T follicular helper cell (primary cell): Measurements from ENCODE around the gene CENPC.

ENCODE experiments used
- DNase-seq: peaks from one replicate; pipeline ENCODE4 v3.0.0-alpha.2; 2020; ENCODE audit warnings: low read depth
- total RNA-seq, 2 experiments: gene quantifications; one replicate each; lab custom pipeline; 2026; lab: John Stamatoyannopoulos, UW

Gene CENPC, protein sequence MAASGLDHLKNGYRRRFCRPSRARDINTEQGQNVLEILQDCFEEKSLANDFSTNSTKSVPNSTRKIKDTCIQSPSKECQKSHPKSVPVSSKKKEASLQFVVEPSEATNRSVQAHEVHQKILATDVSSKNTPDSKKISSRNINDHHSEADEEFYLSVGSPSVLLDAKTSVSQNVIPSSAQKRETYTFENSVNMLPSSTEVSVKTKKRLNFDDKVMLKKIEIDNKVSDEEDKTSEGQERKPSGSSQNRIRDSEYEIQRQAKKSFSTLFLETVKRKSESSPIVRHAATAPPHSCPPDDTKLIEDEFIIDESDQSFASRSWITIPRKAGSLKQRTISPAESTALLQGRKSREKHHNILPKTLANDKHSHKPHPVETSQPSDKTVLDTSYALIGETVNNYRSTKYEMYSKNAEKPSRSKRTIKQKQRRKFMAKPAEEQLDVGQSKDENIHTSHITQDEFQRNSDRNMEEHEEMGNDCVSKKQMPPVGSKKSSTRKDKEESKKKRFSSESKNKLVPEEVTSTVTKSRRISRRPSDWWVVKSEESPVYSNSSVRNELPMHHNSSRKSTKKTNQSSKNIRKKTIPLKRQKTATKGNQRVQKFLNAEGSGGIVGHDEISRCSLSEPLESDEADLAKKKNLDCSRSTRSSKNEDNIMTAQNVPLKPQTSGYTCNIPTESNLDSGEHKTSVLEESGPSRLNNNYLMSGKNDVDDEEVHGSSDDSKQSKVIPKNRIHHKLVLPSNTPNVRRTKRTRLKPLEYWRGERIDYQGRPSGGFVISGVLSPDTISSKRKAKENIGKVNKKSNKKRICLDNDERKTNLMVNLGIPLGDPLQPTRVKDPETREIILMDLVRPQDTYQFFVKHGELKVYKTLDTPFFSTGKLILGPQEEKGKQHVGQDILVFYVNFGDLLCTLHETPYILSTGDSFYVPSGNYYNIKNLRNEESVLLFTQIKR
- 58.2 to 116 reads per million in 2 experiments for total RNA-seq

DNA sequence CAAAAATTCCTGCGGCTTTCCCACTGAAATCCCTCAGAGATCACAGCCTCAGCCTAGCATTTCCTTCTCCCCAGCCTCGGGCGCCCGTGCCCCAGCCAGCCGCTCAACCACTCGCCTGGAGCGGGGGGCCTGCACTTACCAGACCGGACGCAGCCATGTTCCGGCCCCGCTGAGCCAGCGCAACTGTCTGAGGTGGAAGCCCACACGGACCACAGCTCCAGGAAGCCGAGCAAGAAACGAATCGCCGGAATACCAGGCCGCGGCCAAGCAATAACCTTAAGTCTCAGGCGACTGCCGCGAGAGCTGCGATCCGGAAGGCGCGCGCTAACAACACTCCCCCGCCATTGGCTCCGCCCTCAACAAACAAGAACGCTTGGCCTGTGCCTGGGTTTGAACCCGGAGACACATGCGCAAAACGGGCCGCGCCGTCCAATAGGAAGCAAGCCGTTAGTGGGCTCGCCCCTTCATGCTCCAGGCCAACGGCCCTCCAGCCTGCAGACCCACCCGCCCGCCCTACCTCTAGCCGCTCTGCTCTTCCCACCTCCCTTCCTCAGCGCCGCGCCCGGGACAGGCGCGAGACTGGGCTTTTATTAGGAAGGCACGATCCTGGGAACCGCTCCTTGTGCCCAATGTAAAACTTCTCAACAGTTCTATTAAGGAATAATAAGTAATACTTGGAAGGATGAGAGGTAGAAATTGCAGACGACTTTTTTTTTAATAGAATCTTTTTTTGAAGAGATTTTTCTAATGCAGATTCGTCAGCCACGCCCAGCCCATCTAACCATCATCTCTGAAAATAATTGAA lies at the start of gene CENPC:
CENPC (minus strand) TSS at position 305 of the 805 bp plus-strand sequence; CDS start at position 157, 148 bp downstream.
- DNase-seq = peak; percentile 80

GRCh38 chr4:67593741-67594175 lies 48.5 kb upstream of the CENPC start:
- no peak for DNase-seq

DNA sequence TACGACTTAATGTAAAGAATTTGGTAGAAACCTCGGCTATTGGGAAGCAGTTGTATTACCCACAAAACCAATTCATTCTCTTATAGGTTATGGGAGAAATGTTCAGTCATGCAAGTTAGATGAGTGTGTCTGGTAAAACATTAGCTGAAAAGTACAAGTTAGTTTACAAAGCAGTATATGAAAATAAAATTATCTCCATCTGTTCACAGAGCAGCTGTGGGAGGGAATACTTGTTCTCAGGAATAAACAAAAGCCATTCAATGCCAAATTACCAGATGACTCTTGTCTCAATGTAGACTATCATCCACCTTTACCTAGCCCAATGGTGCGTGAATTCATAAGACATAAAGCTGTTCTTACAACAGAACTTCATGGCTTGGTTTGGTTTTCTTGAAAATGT lies 41.9 kb upstream of the CENPC start:
- no peak for DNase-seq

DNA sequence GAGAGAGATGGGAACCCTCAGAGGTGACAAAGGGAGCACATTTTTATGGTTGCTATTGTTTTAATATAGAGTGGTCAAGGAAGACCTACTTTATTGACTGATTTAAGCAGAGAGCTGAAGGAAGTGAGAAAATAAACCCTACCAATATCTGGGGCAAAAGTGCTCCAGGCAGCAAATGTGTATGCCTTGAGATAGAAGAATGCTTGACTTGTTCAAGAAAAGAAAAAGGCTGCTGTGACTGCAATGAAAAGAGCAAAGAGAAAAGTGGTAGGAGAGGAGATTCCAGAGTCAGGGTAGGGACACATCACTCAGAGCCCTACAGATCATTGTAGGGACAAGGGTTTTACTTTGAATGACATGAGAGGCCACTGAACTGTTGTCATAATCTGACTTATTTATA lies 39.2 kb upstream of the CENPC start:
- no peak for DNase-seq

- DNase-seq = no peak
These were observed 36.6 kb upstream of the CENPC start for GRCh38 chr4:67581913-67582312.

DNA sequence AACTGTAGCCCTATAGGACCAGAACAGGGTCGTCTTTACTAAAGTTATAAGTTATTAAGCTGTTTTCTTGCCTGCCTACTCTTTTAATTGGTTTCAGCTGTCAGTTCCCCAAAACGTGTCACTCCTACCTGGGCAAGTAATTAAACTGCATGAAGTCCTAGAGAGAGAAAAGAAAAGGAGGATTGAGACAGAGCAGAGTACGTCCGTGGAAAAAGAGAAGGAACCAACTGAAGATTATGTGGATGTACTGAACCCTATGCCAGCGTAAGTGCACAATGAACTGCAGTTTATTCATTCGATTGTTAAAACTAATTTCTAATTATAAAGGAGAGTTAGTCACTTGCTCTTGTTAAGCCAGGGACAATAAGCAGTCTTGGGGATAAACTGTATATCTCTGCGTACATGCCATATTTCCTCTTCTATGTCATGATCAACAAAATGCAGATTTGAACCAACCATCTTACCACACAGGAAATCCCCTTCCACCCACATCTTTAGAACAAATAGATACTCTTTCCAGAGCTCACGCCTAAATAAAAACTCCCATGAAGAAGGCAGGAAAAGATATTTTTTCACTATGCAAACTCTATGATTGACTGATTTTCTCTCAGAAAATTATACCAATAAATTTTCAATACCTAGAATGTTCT lies 36.0 kb upstream of the CENPC start:
- no peak for DNase-seq

DNA sequence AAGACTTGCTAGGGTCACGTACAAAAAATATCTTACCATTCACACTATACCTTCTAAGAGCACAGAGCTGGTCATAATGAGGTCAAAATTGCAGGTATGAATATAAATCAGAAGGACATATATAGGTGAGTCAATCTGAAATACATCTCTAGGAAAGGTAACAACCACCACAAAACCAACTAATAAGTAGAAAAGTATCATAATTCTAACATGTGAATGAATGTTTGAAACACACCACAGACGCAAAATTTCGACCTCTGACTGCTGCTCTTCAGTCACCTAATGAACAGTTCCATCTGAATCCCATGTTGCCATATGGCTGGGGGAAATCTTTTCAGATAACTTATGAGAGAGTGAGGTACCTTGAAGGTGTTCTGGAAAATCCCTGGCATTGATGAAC lies 35.3 kb upstream of the CENPC start:
- DNase-seq = no peak

- no peak for DNase-seq
These were observed 31.2 kb upstream of the CENPC start for GRCh38 chr4:67576538-67576937.

- DNase-seq = no peak
These were observed 30.8 kb upstream of the CENPC start for GRCh38 chr4:67576059-67576466.

DNA sequence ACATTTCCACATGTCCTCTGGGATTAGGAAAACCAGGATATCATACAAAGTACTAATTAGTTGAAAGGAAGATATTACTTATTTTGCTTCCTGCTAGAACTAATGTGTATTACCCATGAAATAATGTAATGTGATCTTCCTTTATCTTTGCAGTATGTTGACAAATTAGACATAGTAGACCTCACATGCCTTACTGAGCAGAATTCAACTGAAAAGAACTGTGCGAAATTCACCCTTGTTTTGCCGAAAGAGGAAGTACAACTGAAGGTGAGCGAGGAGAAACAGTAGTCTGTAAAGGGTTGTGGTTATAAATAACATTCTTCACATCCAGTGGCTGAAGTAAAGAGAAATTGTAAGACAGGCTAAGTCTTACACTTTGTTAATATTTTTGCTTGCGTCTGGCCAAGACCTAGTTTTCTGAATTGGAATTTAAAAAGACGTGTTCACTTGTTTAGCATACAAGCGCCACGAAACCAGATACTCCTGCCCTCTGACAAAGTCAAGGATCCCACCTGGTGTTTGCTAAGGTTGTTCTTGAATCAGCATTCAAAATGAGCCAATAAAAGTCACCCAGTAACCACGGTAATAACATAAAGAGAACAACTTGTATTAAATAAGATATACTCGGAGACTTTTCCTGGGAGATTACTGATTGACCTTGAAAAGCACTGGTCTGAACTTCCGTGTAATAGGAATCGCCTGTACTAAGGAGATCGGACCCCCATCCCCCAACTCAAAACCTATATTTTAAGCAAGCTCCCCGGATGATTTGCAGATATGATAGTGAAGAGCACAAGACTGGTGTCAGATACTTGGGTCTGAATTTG lies 30.1 kb upstream of the CENPC start:
- DNase-seq = no peak

- no peak for DNase-seq
These were observed 27.9 kb upstream of the CENPC start for GRCh38 chr4:67573193-67573592.

DNA sequence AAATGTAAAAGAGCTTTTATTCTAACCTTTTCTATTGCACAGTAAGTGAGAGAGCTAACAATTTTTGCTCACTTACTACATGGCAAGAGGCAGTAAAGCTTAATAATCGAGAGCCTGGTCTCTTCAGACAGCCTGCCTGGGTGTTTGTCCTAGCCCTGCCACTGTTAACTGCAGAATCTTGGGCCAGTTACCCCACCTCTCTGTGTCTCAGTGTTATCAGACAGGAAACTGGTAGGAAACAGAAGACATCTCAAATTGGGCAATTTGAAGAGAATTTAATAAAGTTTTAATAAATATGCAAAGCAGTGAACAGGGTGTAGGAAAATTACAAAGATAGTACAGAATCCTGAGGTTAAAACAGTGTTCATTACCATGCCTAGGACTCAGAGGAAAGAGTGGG lies 26.7 kb upstream of the CENPC start:
- no peak for DNase-seq

GRCh38 chr4:67570537-67570936 lies 25.2 kb upstream of the CENPC start:
- DNase-seq = no peak

GRCh38 chr4:67568820-67569219 lies 23.5 kb upstream of the CENPC start:
- DNase-seq = no peak

GRCh38 chr4:67566335-67566734 lies 21.0 kb upstream of the CENPC start:
- no peak for DNase-seq

- no peak for DNase-seq
These were observed 20.0 kb upstream of the CENPC start for GRCh38 chr4:67565284-67565683.

GRCh38 chr4:67558493-67558892 lies 13.2 kb upstream of the CENPC start, which contains the start of gene STAP1:
TSS of gene STAP1 (plus strand) at chr4:67558727. CDS start at chr4:67558810, 83 bp downstream.
- DNase-seq = no peak

DNA sequence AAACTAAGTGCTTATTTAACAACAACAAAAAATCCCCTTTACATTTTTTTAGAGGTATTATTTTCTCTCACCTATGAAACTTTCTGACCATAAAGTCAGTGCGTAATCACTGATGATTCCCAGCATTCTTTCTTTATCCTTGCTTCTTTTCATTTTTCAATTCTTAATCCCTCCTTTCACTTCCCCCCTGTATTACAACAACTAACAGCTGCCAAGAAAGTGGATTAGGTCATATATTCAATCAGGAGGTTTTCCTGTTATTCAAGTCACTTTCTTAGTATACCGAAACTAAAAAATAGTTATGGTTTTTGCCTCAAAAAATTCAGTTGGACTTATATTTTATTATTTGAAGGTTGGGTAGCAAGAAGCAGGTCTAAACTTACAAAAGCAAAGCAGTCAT lies 11.1 kb upstream of the CENPC start:
- DNase-seq = no peak

DNA sequence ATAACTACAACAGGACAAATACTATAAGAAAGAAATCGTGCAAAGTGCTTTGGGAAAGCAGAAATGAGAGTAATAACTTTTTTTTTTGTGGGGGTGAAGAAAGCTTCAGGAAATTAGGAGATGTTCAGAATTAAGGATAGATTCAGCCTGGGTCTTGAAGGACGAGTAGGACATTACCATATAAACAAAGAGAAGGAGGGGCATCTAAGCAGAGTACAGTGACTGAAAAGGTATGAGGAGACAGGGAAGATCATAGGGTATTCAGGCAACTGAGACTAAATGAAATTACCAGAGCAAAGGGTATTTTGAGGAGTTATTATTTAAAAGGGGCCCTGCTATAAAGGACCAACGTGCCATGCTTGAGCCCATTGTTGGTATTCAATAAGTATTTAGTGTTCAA lies 10.1 kb upstream of the CENPC start:
- DNase-seq = no peak

- DNase-seq = no peak
These were observed 8.8 kb upstream of the CENPC start for GRCh38 chr4:67554096-67554495.
